Smooth muscle cell (in vitro differentiated cells): Measurements from ENCODE around the gene CLDND1. TPM values are rescaled to one million over a fixed set of nuclear protein-coding genes. Genes with fewer than 3 reads are reported as not detected.
A peak's percentile ranks its signal among the peaks of the same experiment; 100 is the strongest.
"Not testable (repeated sequence)": the region's sequence is repeated elsewhere in the genome, so short reads cannot be mapped to it uniquely, and the experiment has no call there.

Source experiments
- DNase-seq: peaks from one replicate; lab custom pipeline; 2025; ENCODE audit not compliant: unreplicated experiment; lab: John Stamatoyannopoulos, UW
- H2AFZ ChIP-seq: fragments of 200-600 bp; sonication (generic); 2 replicates; pipeline ENCODE4 v1.6.0; 2016; ENCODE audit warnings: antibody characterized with exemption, low read depth, mild to moderate bottlenecking
- H3F3A ChIP-seq: fragments of 200-600 bp; sonication (generic); 2 replicates; pipeline ENCODE4 v1.6.0; 2017; ENCODE audit warnings: antibody characterized with exemption, low read depth
- H3K27ac ChIP-seq: fragments of 200-600 bp; sonication (generic); 2 replicates; pipeline ENCODE4 v1.5.1; 2016; ENCODE audit warnings: low read depth, mild to moderate bottlenecking
- H3K27me3 ChIP-seq: fragments of 200-600 bp; sonication (generic); 2 replicates; pipeline ENCODE4 v1.6.1; 2016; ENCODE audit warnings: low read depth, mild to moderate bottlenecking
- H3K36me3 ChIP-seq: fragments of 200-600 bp; sonication (generic); 2 replicates; pipeline ENCODE4 v1.5.1; 2016; ENCODE audit warnings: low read depth
- H3K4me1 ChIP-seq: fragments of 200-600 bp; sonication (generic); 2 replicates; pipeline ENCODE4 v1.5.1; 2016; ENCODE audit warnings: low read depth
- H3K4me2 ChIP-seq: fragments of 200-600 bp; sonication (generic); 2 replicates; pipeline ENCODE4 v1.6.0; 2016; ENCODE audit warnings: mild to moderate bottlenecking
- H3K4me3 ChIP-seq: fragments of 200-600 bp; sonication (generic); 2 replicates; pipeline ENCODE4 v1.5.1; 2016; ENCODE audit warnings: mild to moderate bottlenecking
- H3K79me2 ChIP-seq: fragments of 200-600 bp; sonication (generic); 2 replicates; pipeline ENCODE4 v1.6.0; 2016; ENCODE audit warnings: low read depth, mild to moderate bottlenecking
- H3K9ac ChIP-seq: fragments of 200-600 bp; sonication (generic); 2 replicates; pipeline ENCODE4 v1.6.0; 2016; ENCODE audit warnings: low read depth
- H3K9me3 ChIP-seq: fragments of 200-600 bp; sonication (generic); replicated peaks from 2 replicates; pipeline ENCODE4 v1.5.1; 2016; ENCODE audit warnings: low read depth
- H4K20me1 ChIP-seq: fragments of 200-600 bp; sonication (generic); 2 replicates; pipeline ENCODE4 v1.6.0; 2016; ENCODE audit warnings: low read depth
- CTCF ChIP-seq: fragments of 200-600 bp; sonication (generic); IDR thresholded peaks from 2 replicates; pipeline ENCODE4 v1.5.1; 2017; ENCODE audit warnings: borderline replicate concordance, mild to moderate bottlenecking, antibody characterized with exemption; ENCODE audit not compliant: insufficient read depth, poor library complexity, severe bottlenecking
- WGBS: methylation state at CpG from one replicate; pipeline ENCODE4 v1.1.7; 2016; ENCODE audit warnings: low lambda C conversion rate; 5-methylcytosine and 5-hydroxymethylcytosine counted together
- polyA plus RNA-seq: library from polyadenylated mRNA; unstranded; fragments of >200 nt; fragmentation: Nextera tagmentation; extraction: Ambion mirVana; gene quantifications from 2 replicates; pipeline ENCODE4 v1.2.1, GENCODE V29; 2016
- total RNA-seq: library from RNA; depleted of rRNA; stranded (reverse); fragments of >200 nt; gene quantifications from 2 replicates; pipeline ENCODE4 v1.2.3, GENCODE V29; 2014

Gene CLDND1
- total and polyA plus RNA-seq, 2 experiments from 2014 or later: 111 to 161 TPM

- Histone ChIP-seq H3K27ac (peak overlapping the region; percentile 67), H3K4me3 (no peak overlapping the region), H3K9ac (no peak overlapping the region), H3K9me3 (no peaks in the 10 kb centered on the region), H4K20me1 (no peaks in the 10 kb centered on the region), H3K36me3 (no peaks in the 10 kb centered on the region), H2AFZ (no peak overlapping the region), H3K4me1 (peaks cover 6% of the 10 kb centered on the region), H3K79me2 (no peaks in the 10 kb centered on the region), H3F3A (no peaks in the 10 kb centered on the region), H3K27me3 (no peaks in the 10 kb centered on the region), H3K4me2 (peak overlapping the region; percentile 58)
- DNase-seq: no peak
- TF ChIP-seq CTCF: no peak
- 74% methylated on average over 4 of the region's 4 CpGs for WGBS
These were observed 41.1 kb upstream of the CLDND1 start for GRCh38 chr3:98563661-98564281.

- no peaks in the 10 kb centered on the region for H3K9me3 ChIP-seq
- H3K4me2 ChIP-seq: peak overlapping the region; percentile 65
- H3K27me3 ChIP-seq: no peaks in the 10 kb centered on the region
- no peaks in the 10 kb centered on the region for H4K20me1 ChIP-seq
- no peak overlapping the region for H3K9ac ChIP-seq
- no peak overlapping the region for H2AFZ ChIP-seq
- no peaks in the 10 kb centered on the region for H3F3A ChIP-seq
- H3K79me2 ChIP-seq: no peaks in the 10 kb centered on the region
- TF ChIP-seq CTCF: no peak
- WGBS: 76% methylated on average over 5 of the region's 5 CpGs
- H3K4me3 ChIP-seq: no peak overlapping the region
- peaks cover 6% of the 10 kb centered on the region for H3K4me1 ChIP-seq
- no peaks in the 10 kb centered on the region for H3K36me3 ChIP-seq
- H3K27ac ChIP-seq: peak overlapping the region; percentile 1
- no peak for DNase-seq
These were observed 39.2 kb upstream of the CLDND1 start for GRCh38 chr3:98561727-98562521.

- Histone ChIP-seq H3F3A (no peaks in the 10 kb centered on the region), H3K27ac (no peak overlapping the region), H2AFZ (no peak overlapping the region), H3K27me3 (no peaks in the 10 kb centered on the region), H3K4me2 (no peak overlapping the region), H3K9ac (no peak overlapping the region), H3K79me2 (no peaks in the 10 kb centered on the region), H3K4me3 (no peak overlapping the region), H3K36me3 (no peaks in the 10 kb centered on the region), H3K9me3 (no peaks in the 10 kb centered on the region), H4K20me1 (no peaks in the 10 kb centered on the region), H3K4me1 (peaks cover 6% of the 10 kb centered on the region)
- WGBS: 93% methylated on average over 2 of the region's 2 CpGs
- no peak for DNase-seq
- no peak for TF ChIP-seq CTCF
These were observed 38.2 kb upstream of the CLDND1 start for GRCh38 chr3:98560911-98561310.

- H3K27me3 ChIP-seq, H3K4me1 ChIP-seq, DNase-seq, H2AFZ ChIP-seq, H3K79me2 ChIP-seq, H3K9ac ChIP-seq, H3F3A ChIP-seq, H3K4me3 ChIP-seq, H3K4me2 ChIP-seq, H3K9me3 ChIP-seq, H4K20me1 ChIP-seq, H3K36me3 ChIP-seq, H3K27ac ChIP-seq: not testable (repeated sequence)
- WGBS: 97% methylated on average over 2 of the region's 2 CpGs
These were observed 37.1 kb upstream of the CLDND1 start for GRCh38 chr3:98559769-98560168.
